PFSK-1 (cell line): ENCODE results near the gene FUCA1.

ENCODE experiments used
- FOXP2 ChIP-seq: optimal IDR thresholded peaks from 2 replicates; pipeline ENCODE3; 2011; ENCODE audit warnings: borderline replicate concordance, control low read depth, inconsistent platforms; ENCODE audit not compliant: insufficient read depth; ENCODE audit errors: extremely low read length, extremely low read depth
- POLR2AphosphoS5 ChIP-seq: IDR thresholded peaks from 2 replicates; pipeline ENCODE4 v1.6.1; 2012; ENCODE audit warnings: low read depth, mild to moderate bottlenecking, control low read depth, low read length, moderate library complexity
- SIN3A ChIP-seq: IDR thresholded peaks from 2 replicates; pipeline ENCODE4 v1.6.1; 2012; ENCODE audit warnings: mild to moderate bottlenecking, low read length, moderate library complexity, borderline replicate concordance; ENCODE audit not compliant: insufficient read depth
- TAF1 ChIP-seq: IDR thresholded peaks from 2 replicates; pipeline ENCODE4 v1.6.1; 2012; ENCODE audit warnings: low read length, control low read depth, borderline replicate concordance; ENCODE audit not compliant: insufficient read depth
- TF ChIP-seq, protein P1 (sequence below), 2 experiments: IDR thresholded peaks; 2 replicates each; pipeline versions ENCODE4 v1.6.1 to v1.8.0; 2011 to 2012; ENCODE audit warnings: low read depth in 2 of 2, low read length in 2 of 2, control low read depth in 1 of 2, inconsistent platforms in 1 of 2, mild to moderate bottlenecking in 1 of 2, moderate library complexity in 1 of 2; ENCODE audit not compliant: insufficient read depth in 1 of 2

DNA sequence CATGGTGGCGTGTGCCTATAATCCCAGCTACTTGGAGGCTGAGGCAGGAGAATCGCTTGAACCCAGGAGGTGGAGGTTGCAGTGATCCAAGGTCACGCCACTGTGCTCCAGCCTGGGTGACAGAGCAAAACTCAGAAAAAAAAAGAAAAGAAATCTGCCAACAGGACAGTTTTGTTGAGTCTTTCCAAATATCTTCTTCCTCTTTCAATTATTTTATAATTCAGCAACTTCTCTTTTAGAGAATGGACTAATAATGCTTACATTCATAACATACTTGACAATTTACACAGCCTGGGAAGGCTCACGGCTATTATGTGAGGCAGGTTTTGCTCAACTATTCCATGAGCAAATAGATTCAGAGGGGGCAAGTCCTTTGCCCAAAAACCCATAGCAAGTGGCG is 27.0 kb upstream of the FUCA1 start:
- TF ChIP-seq TAF1 (no peak), FOXP2 (no peak), SIN3A (no peak), POLR2AphosphoS5 (no peak)
- TF ChIP-seq, protein P1, sequence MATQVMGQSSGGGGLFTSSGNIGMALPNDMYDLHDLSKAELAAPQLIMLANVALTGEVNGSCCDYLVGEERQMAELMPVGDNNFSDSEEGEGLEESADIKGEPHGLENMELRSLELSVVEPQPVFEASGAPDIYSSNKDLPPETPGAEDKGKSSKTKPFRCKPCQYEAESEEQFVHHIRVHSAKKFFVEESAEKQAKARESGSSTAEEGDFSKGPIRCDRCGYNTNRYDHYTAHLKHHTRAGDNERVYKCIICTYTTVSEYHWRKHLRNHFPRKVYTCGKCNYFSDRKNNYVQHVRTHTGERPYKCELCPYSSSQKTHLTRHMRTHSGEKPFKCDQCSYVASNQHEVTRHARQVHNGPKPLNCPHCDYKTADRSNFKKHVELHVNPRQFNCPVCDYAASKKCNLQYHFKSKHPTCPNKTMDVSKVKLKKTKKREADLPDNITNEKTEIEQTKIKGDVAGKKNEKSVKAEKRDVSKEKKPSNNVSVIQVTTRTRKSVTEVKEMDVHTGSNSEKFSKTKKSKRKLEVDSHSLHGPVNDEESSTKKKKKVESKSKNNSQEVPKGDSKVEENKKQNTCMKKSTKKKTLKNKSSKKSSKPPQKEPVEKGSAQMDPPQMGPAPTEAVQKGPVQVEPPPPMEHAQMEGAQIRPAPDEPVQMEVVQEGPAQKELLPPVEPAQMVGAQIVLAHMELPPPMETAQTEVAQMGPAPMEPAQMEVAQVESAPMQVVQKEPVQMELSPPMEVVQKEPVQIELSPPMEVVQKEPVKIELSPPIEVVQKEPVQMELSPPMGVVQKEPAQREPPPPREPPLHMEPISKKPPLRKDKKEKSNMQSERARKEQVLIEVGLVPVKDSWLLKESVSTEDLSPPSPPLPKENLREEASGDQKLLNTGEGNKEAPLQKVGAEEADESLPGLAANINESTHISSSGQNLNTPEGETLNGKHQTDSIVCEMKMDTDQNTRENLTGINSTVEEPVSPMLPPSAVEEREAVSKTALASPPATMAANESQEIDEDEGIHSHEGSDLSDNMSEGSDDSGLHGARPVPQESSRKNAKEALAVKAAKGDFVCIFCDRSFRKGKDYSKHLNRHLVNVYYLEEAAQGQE (IDR thresholded peaks at IDR 0.05; ENCODE audit: insufficient read depth in 1 of 2, low read depth in 2 of 2, low read length in 2 of 2), result no peak
